ENCODE data around the gene PRDM9.
"Not testable (repeated sequence)": the region's sequence is repeated elsewhere in the genome, so short reads cannot be mapped to it uniquely, and the experiment has no call there.

The PRDM9 gene

GRCh38 chr5:23523998-23524397, 16.6 kb downstream of the PRDM9 start:
- TF ChIP-seq EZH2phosphoT487 (conservative IDR thresholded peaks at IDR 0.05; ENCODE audit: low read length), result no peak
- TF ChIP-seq CTCF (IDR thresholded peaks at IDR 0.05; ENCODE audit: insufficient read depth, low read length, poor library complexity, severe bottlenecking), result no peak
- Histone ChIP-seq H3K27me3 (ENCODE audit: low read length) (no peaks in the 10 kb centered on the region), H3K9me2 (replicated peaks; ENCODE audit: insufficient read depth, low read length) (no peaks in the 10 kb centered on the region), H2AFZ (ENCODE audit: low read depth, low read length, severe bottlenecking) (no peak overlapping the region), H3K36me3 (ENCODE audit: low read length) (no peaks in the 10 kb centered on the region), H3K9ac (ENCODE audit: low read length) (no peak overlapping the region), H3K9me3 (ENCODE audit: insufficient read depth, low read length) (no peaks in the 10 kb centered on the region), H4K20me1 (ENCODE audit: low read depth, low read length) (no peaks in the 10 kb centered on the region), H3F3A (ENCODE audit: insufficient read depth) (no peaks in the 10 kb centered on the region), H3K79me2 (ENCODE audit: insufficient read depth, low read length) (no peaks in the 10 kb centered on the region), H3K4me2 (ENCODE audit: low read depth, low read length, poor library complexity, severe bottlenecking) (no peak overlapping the region), H3K4me3 (ENCODE audit: insufficient read depth, low read length, poor library complexity, severe bottlenecking) (no peak overlapping the region), H3K27ac (ENCODE audit: low read depth, low read length) (no peak overlapping the region)

- H3K9ac ChIP-seq (ENCODE audit: low read length), result no peak overlapping the region
- H3K4me3 ChIP-seq (ENCODE audit: insufficient read depth, low read length, poor library complexity, severe bottlenecking), result no peak overlapping the region
- TF ChIP-seq CTCF (IDR thresholded peaks at IDR 0.05; ENCODE audit: insufficient read depth, low read length, poor library complexity, severe bottlenecking) (no peak), EZH2phosphoT487 (conservative IDR thresholded peaks at IDR 0.05; ENCODE audit: low read length) (no peak)
- no peaks in the 10 kb centered on the region for H3F3A ChIP-seq (ENCODE audit: insufficient read depth)
- H3K27me3 ChIP-seq (ENCODE audit: low read length), result no peaks in the 10 kb centered on the region
- no peak overlapping the region for H3K4me2 ChIP-seq (ENCODE audit: low read depth, low read length, poor library complexity, severe bottlenecking)
- H3K36me3 ChIP-seq (ENCODE audit: low read length), result no peaks in the 10 kb centered on the region
- H3K27ac ChIP-seq (ENCODE audit: low read depth, low read length), result no peak overlapping the region
- no peaks in the 10 kb centered on the region for H3K9me2 ChIP-seq (replicated peaks; ENCODE audit: insufficient read depth, low read length)
- H4K20me1 ChIP-seq (ENCODE audit: low read depth, low read length), result no peaks in the 10 kb centered on the region
- H3K9me3 ChIP-seq (ENCODE audit: insufficient read depth, low read length), result no peaks in the 10 kb centered on the region
- no peak overlapping the region for H2AFZ ChIP-seq (ENCODE audit: low read depth, low read length, severe bottlenecking)
- no peaks in the 10 kb centered on the region for H3K79me2 ChIP-seq (ENCODE audit: insufficient read depth, low read length)
Observed at GRCh38 chr5:23525751-23526150, 18.3 kb downstream of the PRDM9 start.

GRCh38 chr5:23526616-23527015, 19.2 kb downstream of the PRDM9 start:
- not testable (repeated sequence) for H3K27ac ChIP-seq (ENCODE audit: low read depth, low read length); H3K9me2 ChIP-seq (replicated peaks; ENCODE audit: insufficient read depth, low read length); H2AFZ ChIP-seq (ENCODE audit: low read depth, low read length, severe bottlenecking); H3K9ac ChIP-seq (ENCODE audit: low read length); H3K27me3 ChIP-seq (ENCODE audit: low read length); H3K4me3 ChIP-seq (ENCODE audit: insufficient read depth, low read length, poor library complexity, severe bottlenecking); H4K20me1 ChIP-seq (ENCODE audit: low read depth, low read length); H3K4me2 ChIP-seq (ENCODE audit: low read depth, low read length, poor library complexity, severe bottlenecking); H3F3A ChIP-seq (ENCODE audit: insufficient read depth); H3K9me3 ChIP-seq (ENCODE audit: insufficient read depth, low read length); H3K79me2 ChIP-seq (ENCODE audit: insufficient read depth, low read length); H3K36me3 ChIP-seq (ENCODE audit: low read length)

GRCh38 chr5:23527216-23527920, 20.0 kb downstream of the PRDM9 start:
- not testable (repeated sequence) for H3F3A ChIP-seq (ENCODE audit: insufficient read depth); H3K36me3 ChIP-seq (ENCODE audit: low read length); H2AFZ ChIP-seq (ENCODE audit: low read depth, low read length, severe bottlenecking); H3K79me2 ChIP-seq (ENCODE audit: insufficient read depth, low read length); H3K4me2 ChIP-seq (ENCODE audit: low read depth, low read length, poor library complexity, severe bottlenecking); H3K9me2 ChIP-seq (replicated peaks; ENCODE audit: insufficient read depth, low read length); H3K4me3 ChIP-seq (ENCODE audit: insufficient read depth, low read length, poor library complexity, severe bottlenecking); H3K9me3 ChIP-seq (ENCODE audit: insufficient read depth, low read length); H3K27me3 ChIP-seq (ENCODE audit: low read length); H3K9ac ChIP-seq (ENCODE audit: low read length); H3K27ac ChIP-seq (ENCODE audit: low read depth, low read length); H4K20me1 ChIP-seq (ENCODE audit: low read depth, low read length)

Measured in SU-DHL-6 (cell line).